ENCODE measurements around the gene ENPEP.

GRCh38 chr4:110477836-110478235 lies 1.9 kb downstream of the ENPEP start:
- TF ChIP-seq CTCF (IDR thresholded peaks at IDR 0.05) (no peak), POLR2AphosphoS5 (IDR thresholded peaks at IDR 0.05) (no peak), POLR2A (IDR thresholded peaks at IDR 0.05) (no peak), EP300 (IDR thresholded peaks at IDR 0.05) (no peak)
